Measurements from ENCODE around the gene DDX24. TPM values are rescaled to one million over a fixed set of nuclear protein-coding genes. Genes with fewer than 3 reads are reported as not detected.

DDX24 gene
- total RNA-seq, 2 donors from 2014 or later: 136 to 393 TPM

DNA sequence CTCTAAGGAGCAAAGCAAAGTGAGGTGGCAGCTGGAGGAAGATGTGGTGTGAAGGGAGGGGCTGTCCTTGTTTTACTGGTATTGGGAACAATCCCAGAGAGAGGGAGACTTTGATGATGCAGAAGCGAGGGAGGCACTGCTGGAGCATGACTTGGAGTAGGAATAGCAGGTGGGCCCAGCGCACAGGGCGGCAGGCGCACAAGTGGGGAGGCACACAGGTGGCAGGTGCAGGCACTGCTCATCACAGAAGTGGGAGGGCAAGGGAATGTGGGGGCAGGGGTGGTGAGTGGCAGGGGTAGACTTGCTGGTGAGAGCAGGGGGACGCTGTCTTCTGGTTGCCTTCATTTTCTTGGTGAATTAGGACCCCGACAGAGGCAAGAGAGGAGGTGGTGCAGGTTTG lies 18.0 kb upstream of the DDX24 start:
- Histone ChIP-seq H3K27ac (no peak overlapping the region), H3K9me3 (no peaks in the 10 kb centered on the region), H3K4me3 (no peak overlapping the region), H3K4me1 (replicated peaks) (no peaks in the 10 kb centered on the region), H3K36me3 (no peaks in the 10 kb centered on the region), H3K27me3 (replicated peaks; ENCODE audit: insufficient read depth) (no peaks in the 10 kb centered on the region)
- TF ChIP-seq POLR2A (IDR thresholded peaks at IDR 0.05) (no peak), POLR2AphosphoS5 (IDR thresholded peaks at IDR 0.05) (no peak)
- TF ChIP-seq, protein P1, sequence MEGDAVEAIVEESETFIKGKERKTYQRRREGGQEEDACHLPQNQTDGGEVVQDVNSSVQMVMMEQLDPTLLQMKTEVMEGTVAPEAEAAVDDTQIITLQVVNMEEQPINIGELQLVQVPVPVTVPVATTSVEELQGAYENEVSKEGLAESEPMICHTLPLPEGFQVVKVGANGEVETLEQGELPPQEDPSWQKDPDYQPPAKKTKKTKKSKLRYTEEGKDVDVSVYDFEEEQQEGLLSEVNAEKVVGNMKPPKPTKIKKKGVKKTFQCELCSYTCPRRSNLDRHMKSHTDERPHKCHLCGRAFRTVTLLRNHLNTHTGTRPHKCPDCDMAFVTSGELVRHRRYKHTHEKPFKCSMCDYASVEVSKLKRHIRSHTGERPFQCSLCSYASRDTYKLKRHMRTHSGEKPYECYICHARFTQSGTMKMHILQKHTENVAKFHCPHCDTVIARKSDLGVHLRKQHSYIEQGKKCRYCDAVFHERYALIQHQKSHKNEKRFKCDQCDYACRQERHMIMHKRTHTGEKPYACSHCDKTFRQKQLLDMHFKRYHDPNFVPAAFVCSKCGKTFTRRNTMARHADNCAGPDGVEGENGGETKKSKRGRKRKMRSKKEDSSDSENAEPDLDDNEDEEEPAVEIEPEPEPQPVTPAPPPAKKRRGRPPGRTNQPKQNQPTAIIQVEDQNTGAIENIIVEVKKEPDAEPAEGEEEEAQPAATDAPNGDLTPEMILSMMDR (IDR thresholded peaks at IDR 0.05): no peak
- WGBS: 85% methylated on average over 6 of the region's 6 CpGs
- no peak for DNase-seq (ENCODE audit: low spot score)
- intact Hi-C loops (cut with DNase I): no loop called here

DNA sequence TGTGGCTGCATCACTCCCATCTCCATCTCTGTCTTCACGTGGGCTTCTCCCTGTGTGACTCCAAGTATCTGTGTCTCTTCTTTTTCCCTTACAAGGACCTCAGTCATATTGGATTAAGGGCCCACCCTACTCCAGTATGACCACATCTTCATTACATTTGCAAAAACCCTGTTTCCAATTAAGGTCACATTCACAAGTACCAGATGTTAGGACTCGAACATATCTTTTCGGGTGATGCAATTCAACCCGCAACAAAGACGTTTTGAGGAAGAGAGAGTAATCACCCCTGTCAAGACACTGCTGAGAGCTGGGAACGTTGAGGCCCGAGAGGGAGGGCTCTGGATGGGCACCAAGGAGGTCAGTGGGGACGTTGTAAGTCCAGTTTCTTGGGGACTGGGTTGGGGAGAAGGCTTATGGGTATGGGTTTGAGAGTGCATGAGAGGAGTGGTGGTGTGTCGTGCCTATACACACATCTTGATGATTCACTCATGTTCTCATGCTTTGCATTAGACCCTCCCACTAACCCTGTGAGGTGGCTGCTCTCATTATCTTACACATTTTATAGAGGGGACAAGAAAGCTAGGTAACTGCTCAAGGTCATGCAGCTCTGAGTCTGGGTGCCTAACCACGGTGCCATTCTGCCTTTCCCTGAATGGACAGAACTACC lies 17.5 kb upstream of the DDX24 start:
- TF ChIP-seq POLR2A (IDR thresholded peaks at IDR 0.05) (no peak), POLR2AphosphoS5 (IDR thresholded peaks at IDR 0.05) (no peak)
- TF ChIP-seq, protein P1 (IDR thresholded peaks at IDR 0.05): no peak
- no peaks in the 10 kb centered on the region for H3K27me3 ChIP-seq (replicated peaks; ENCODE audit: insufficient read depth)
- no peak overlapping the region for H3K27ac ChIP-seq
- H3K9me3 ChIP-seq: no peaks in the 10 kb centered on the region
- H3K4me1 ChIP-seq (replicated peaks): no peaks in the 10 kb centered on the region
- no peak overlapping the region for H3K4me3 ChIP-seq
- intact Hi-C loops (cut with DNase I): no loop called here
- no peak for DNase-seq (ENCODE audit: low spot score)
- WGBS: 72% methylated on average over 10 of the region's 10 CpGs
- H3K36me3 ChIP-seq: no peaks in the 10 kb centered on the region

DNA sequence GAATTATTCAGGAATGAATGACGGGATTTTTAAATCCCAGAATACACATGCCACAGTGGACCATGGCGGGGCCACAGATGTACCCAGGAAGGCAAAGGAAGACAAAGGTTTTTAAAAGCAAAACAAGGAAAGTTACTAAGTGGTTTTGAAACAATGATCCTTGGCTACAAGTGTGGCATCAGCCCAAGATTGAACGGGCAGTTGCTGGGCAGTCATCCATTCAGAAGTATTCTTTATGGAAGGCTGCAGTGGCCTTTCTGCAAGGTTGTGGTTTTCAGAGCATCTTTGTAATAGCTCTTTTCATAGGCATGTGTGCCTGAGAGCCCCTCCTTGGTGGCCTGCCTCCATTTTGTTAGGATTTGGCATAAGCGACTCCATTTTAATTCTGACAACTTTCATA lies 16.1 kb upstream of the DDX24 start:
- WGBS: 94% methylated on average over 4 of the region's 4 CpGs

DNA sequence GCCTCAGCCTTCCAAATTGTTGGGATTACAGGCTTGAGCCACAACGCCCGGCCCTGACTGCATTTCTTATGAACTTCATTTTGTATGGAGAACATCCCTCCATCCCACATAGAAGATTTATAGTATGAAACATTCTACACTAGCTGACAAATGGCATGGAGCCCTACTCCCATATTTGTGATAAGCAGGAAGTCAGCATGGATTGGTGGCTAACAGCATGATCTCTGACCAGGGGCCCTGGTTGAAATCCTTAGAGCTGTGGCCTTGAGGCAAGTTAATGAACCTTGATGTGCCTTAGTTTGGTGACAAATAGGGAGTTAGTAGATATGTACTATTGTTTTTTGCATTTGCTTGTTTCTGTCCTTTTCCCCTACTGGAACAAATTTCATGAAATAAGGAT lies 12.4 kb upstream of the DDX24 start:
- TF ChIP-seq, protein P1 (IDR thresholded peaks at IDR 0.05): no peak
- no peak for TF ChIP-seq POLR2AphosphoS5 (IDR thresholded peaks at IDR 0.05)
- TF ChIP-seq POLR2A (IDR thresholded peaks at IDR 0.05): no peak
- no peaks in the 10 kb centered on the region for H3K4me1 ChIP-seq (replicated peaks)
- H3K36me3 ChIP-seq: no peaks in the 10 kb centered on the region
- intact Hi-C loops (cut with DNase I): no loop called here
- no peaks in the 10 kb centered on the region for H3K27me3 ChIP-seq (replicated peaks; ENCODE audit: insufficient read depth)
- H3K9me3 ChIP-seq: no peaks in the 10 kb centered on the region
- H3K4me3 ChIP-seq: no peak overlapping the region
- DNase-seq (ENCODE audit: low spot score): no peak
- 100% methylated on average over 2 of the region's 2 CpGs for WGBS
- no peak overlapping the region for H3K27ac ChIP-seq

More for the DNA sequence above, 16.1 kb upstream of the DDX24 start:
- Histone ChIP-seq H3K36me3 (no peaks in the 10 kb centered on the region), H3K27me3 (replicated peaks; ENCODE audit: insufficient read depth) (no peaks in the 10 kb centered on the region), H3K9me3 (no peaks in the 10 kb centered on the region), H3K27ac (no peak overlapping the region), H3K4me1 (replicated peaks) (no peaks in the 10 kb centered on the region), H3K4me3 (no peak overlapping the region)
- intact Hi-C loops (cut with DNase I): no loop called here
- no peak for TF ChIP-seq POLR2A (IDR thresholded peaks at IDR 0.05)
- no peak for DNase-seq (ENCODE audit: low spot score)

DNA sequence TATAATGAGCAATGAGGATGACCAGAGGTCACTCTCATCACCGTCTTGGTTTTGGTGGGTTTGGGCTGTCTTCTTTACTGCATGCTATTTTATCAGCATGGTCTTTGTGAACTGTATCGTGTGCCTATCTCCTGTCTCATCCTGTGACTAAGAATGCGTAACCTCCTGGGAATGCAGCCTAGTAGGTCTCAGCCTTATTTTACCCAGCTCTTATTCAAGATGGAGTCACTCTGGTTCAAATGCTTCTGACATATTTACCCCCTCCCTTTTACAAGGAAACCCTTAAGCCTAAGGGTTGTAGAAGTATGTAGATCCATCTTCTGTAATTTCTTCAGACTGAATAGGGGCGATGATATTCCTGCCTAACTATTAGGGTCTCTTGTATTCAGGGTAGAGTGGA lies 8.5 kb upstream of the DDX24 start:
- intact Hi-C loops (cut with DNase I): no loop called here
- H3K4me1 ChIP-seq (replicated peaks): no peaks in the 10 kb centered on the region
- H3K27ac ChIP-seq: no peak overlapping the region
- DNase-seq (ENCODE audit: low spot score): no peak
- H3K9me3 ChIP-seq: no peaks in the 10 kb centered on the region
- no peak for TF ChIP-seq POLR2AphosphoS5 (IDR thresholded peaks at IDR 0.05)
- TF ChIP-seq, protein P1 (IDR thresholded peaks at IDR 0.05): no peak
- no peak for TF ChIP-seq POLR2A (IDR thresholded peaks at IDR 0.05)
- whole genome bisulfite sequencing: 95% methylated on average over 4 of the region's 4 CpGs
- H3K27me3 ChIP-seq (replicated peaks; ENCODE audit: insufficient read depth): no peaks in the 10 kb centered on the region
- no peak overlapping the region for H3K4me3 ChIP-seq
- H3K36me3 ChIP-seq: no peaks in the 10 kb centered on the region

Measured in prostate gland (tissue), 2 donors.